Measurements from ENCODE around the gene SAMD11. TPM values are rescaled to one million over a fixed set of nuclear protein-coding genes. Genes with fewer than 3 reads are reported as not detected.

The SAMD11 gene
- total RNA-seq, 1 experiment from 2014 or later, result 13.5 TPM

DNA sequence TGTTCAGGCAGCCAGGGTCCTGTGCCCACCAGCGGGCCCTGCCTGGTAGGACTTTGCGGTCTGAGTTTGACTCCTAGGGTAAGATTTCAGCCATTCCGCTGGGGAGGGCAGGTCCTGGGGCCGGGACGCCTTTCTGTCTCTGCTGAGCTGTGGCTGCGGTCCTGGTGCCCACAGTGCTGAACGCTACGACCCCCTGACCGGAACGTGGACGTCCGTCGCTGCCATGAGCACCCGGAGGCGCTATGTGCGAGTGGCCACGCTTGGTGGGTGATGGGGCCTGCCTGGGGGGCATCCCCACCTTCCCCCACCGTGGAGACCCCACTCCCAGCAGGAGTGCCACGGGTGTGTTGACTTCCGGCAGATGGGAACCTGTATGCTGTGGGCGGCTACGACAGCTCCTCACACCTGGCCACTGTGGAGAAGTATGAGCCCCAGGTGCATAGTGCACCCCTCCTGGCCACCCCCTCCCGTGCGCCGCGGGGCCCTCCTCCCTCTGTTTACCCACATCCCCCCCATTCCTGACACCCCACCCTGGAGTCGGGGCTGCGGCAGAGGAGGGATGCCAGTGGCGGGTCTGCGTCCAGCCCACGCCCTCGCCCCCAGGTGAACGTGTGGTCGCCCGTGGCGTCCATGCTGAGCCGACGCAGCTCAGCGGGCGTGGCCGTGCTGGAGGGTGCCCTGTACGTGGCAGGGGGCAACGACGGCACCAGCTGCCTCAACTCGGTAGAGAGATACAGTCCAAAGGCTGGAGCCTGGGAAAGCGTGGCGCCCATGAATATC, 40.2 kb downstream of the SAMD11 start:
- no peaks in the 10 kb centered on the region; a peak in 2 of 5 replicates for H3K9me3 Mint-ChIP-seq
- Histone ChIP-seq H2AFZ (ENCODE audit: low read length) (no peak overlapping the region), H4K8ac (replicated peaks; ENCODE audit: insufficient read length, low read depth, low read length) (no peak overlapping the region), H2BK20ac (ENCODE audit: low read depth, low read length, poor library complexity, severe bottlenecking) (no peak overlapping the region), H4K20me1 (ENCODE audit: control insufficient read depth, insufficient read depth, insufficient read length) (no peaks in the 10 kb centered on the region), H3K18ac (ENCODE audit: insufficient read length, low read depth, low read length) (no peak overlapping the region), H3K4me1 (ENCODE audit: insufficient read depth, low read length) (no peaks in the 10 kb centered on the region), H3K9me3 (ENCODE audit: control insufficient read depth, low read depth, low read length) (no peaks in the 10 kb centered on the region), H3K4ac (ENCODE audit: low read depth, low read length) (no peak overlapping the region), H3K9ac (ENCODE audit: extremely low read depth, insufficient read length, low read length) (no peak overlapping the region), H3K4me2 (ENCODE audit: insufficient read depth, insufficient read length, low read length) (no peak overlapping the region), H2BK120ac (ENCODE audit: low read depth, low read length, poor library complexity, severe bottlenecking) (no peak overlapping the region), H3K27ac (ENCODE audit: insufficient read length, low read depth, low read length) (no peak overlapping the region), H2BK12ac (ENCODE audit: insufficient read length, low read depth, low read length) (no peak overlapping the region), H3K79me1 (ENCODE audit: insufficient read depth, low read depth, low read length, poor library complexity, severe bottlenecking) (no peaks in the 10 kb centered on the region), H2BK5ac (ENCODE audit: insufficient read length, low read length) (no peak overlapping the region), H3T11ph (ENCODE audit: low read length) (no peak overlapping the region), H4K91ac (ENCODE audit: insufficient read length, low read depth, low read length) (no peak overlapping the region), H2BK15ac (ENCODE audit: low read depth, low read length) (no peak overlapping the region), H3K79me2 (ENCODE audit: insufficient read depth, low read length) (no peaks in the 10 kb centered on the region), H3K27me3 (ENCODE audit: insufficient read depth, low read length) (peaks cover 8% of the 10 kb centered on the region; the same call in 1 of the 2 replicates), H3K14ac (ENCODE audit: insufficient read depth, low read length) (no peak overlapping the region), H4K5ac (ENCODE audit: insufficient read length, low read depth, low read length) (no peak overlapping the region), H2AK5ac (ENCODE audit: insufficient read length, low read length) (no peak overlapping the region), H3K23me2 (ENCODE audit: insufficient read length, low read depth, low read length, poor library complexity, severe bottlenecking) (peaks cover 12% of the 10 kb centered on the region), H3K56ac (ENCODE audit: insufficient read length, low read depth, low read length) (no peak overlapping the region), H3K23ac (ENCODE audit: insufficient read length, low read depth, low read length) (no peak overlapping the region)
- no CpG with 5 or more reads among the region's 47 CpGs for WGBS (ENCODE audit: extremely low coverage, insufficient read length, low lambda C conversion rate)
- no peak for TF ChIP-seq CTCF (conservative IDR thresholded peaks at IDR 0.05)
- no peaks in the 10 kb centered on the region for H3K4me1 Mint-ChIP-seq
- DNase-seq, result no peak
- no peak overlapping the region for H3K27ac Mint-ChIP-seq
- peaks cover 0 to 26% (median 24%) of the 10 kb centered on the region in 3 experiments; a peak in 6 of 7 replicates for H3K36me3 Mint-ChIP-seq (ENCODE audit: insufficient read depth in 1 of 3, low read depth in 3 of 3)
- H3K27me3 Mint-ChIP-seq (ENCODE audit: low read depth), result peaks cover 40% of the 10 kb centered on the region
- no peak overlapping the region for H3K4me3 Mint-ChIP-seq

Data from H9 (cell line).